Caco-2 (cell line): ENCODE results near the gene SPDYE6. TPM values are rescaled to one million over a fixed set of nuclear protein-coding genes. Genes with fewer than 3 reads are reported as not detected.
"Not testable (repeated sequence)": the region's sequence is repeated elsewhere in the genome, so short reads cannot be mapped to it uniquely, and the experiment has no call there.

ENCODE experiments used
- BruUV-seq: library from RNA; stranded (reverse); fragments of 400-500 nt; replicated peaks from 2 replicates; lab custom pipeline; 2021; lab: Mats Ljungman, UMichigan
- CTCF ChIA-PET: fragments of 300-600 bp; sonication (Branson Sonifier 250); formaldehyde crosslinking; loops from one replicate; lab custom pipeline; 2022; ENCODE audit warnings: antibody characterized with exemption; lab: Charles Lee
- POLR2A ChIA-PET: fragments of 300-600 bp; sonication (Branson Sonifier 250); formaldehyde crosslinking; loops from one replicate; lab custom pipeline; 2022; ENCODE audit warnings: antibody characterized with exemption; lab: Charles Lee
- DNase-seq, 2 experiments: peaks; one replicate each; pipeline versions ENCODE4 v3.0.0 to v3.0.0-alpha.2; 2020 to 2022
- H3K27me3 ChIP-seq: replicated peaks from 2 replicates; pipeline ENCODE4 v1.6.0; 2011; ENCODE audit warnings: low read length; ENCODE audit not compliant: control insufficient read depth, insufficient read depth
- H3K36me3 ChIP-seq: 2 replicates; pipeline ENCODE4 v1.5.1; 2011; ENCODE audit warnings: low read length; ENCODE audit not compliant: control insufficient read depth, insufficient read depth
- H3K4me1 ChIP-seq: fragments of 250-450 bp; sonication (Bioruptor Pico); 2 replicates; pipeline ENCODE4 v1.5.1; 2020; ENCODE audit warnings: mild to moderate bottlenecking
- H3K4me3 ChIP-seq: 2 replicates; pipeline ENCODE4 v1.5.1; 2011; ENCODE audit warnings: low read depth, mild to moderate bottlenecking, control low read depth, low read length
- H3K9me3 ChIP-seq: fragments of 250-450 bp; sonication (Bioruptor Pico); 2 replicates; pipeline ENCODE4 v1.5.1; 2020; ENCODE audit warnings: mild to moderate bottlenecking, moderate library complexity
- H3K27ac Mint-ChIP-seq: one replicate; pipeline ENCODE4 v1.8.0; 2022; ENCODE audit warnings: mixed read lengths; ENCODE audit not compliant: unreplicated experiment
- H3K27me3 Mint-ChIP-seq: one replicate; pipeline ENCODE4 v1.8.0; 2022; ENCODE audit warnings: mixed read lengths; ENCODE audit not compliant: insufficient read depth, unreplicated experiment
- H3K36me3 Mint-ChIP-seq: one replicate; pipeline ENCODE4 v1.8.0; 2022; ENCODE audit warnings: mild to moderate bottlenecking, mixed read lengths; ENCODE audit not compliant: insufficient read depth, unreplicated experiment
- H3K4me1 Mint-ChIP-seq: one replicate; pipeline ENCODE4 v1.8.0; 2022; ENCODE audit warnings: low read depth, mixed read lengths; ENCODE audit not compliant: unreplicated experiment
- H3K4me3 Mint-ChIP-seq: one replicate; pipeline ENCODE4 v1.8.0; 2022; ENCODE audit warnings: mild to moderate bottlenecking, moderate library complexity, mixed read lengths; ENCODE audit not compliant: unreplicated experiment
- H3K9me3 Mint-ChIP-seq: one replicate; pipeline ENCODE4 v1.8.0; 2022; ENCODE audit warnings: mixed read lengths; ENCODE audit not compliant: unreplicated experiment
- intact Hi-C: fragments of 100-400 bp; cut with micrococcal nuclease; formaldehyde crosslinking; loops from one replicate; pipeline ENCODE4 v1.10.0; 2022; ENCODE audit not compliant: unreplicated experiment
- total RNA-seq: library from RNA; stranded (reverse); gene quantifications from 2 replicates; pipeline ENCODE4 v1.2.3, GENCODE V29; 2022
- TF ChIP-seq, protein P1 (sequence below), 2 experiments: fragments of 200-600 bp in 1 of 2; IDR thresholded peaks; 1 replicate in 1 of 2; 2 replicates in 1 of 2; pipeline versions ENCODE4 v1.5.1 to v1.8.0; 2011 to 2022; ENCODE audit warnings: antibody characterized with exemption in 1 of 2, control low read depth in 1 of 2, inconsistent platforms in 1 of 2, low read depth in 1 of 2, low read length in 1 of 2, mild to moderate bottlenecking in 1 of 2, moderate library complexity in 1 of 2; ENCODE audit not compliant: insufficient read depth in 1 of 2, severe bottlenecking in 1 of 2, unreplicated experiment in 1 of 2

Gene SPDYE6
- total RNA-seq, 1 experiment from 2014 or later = not detected

DNA sequence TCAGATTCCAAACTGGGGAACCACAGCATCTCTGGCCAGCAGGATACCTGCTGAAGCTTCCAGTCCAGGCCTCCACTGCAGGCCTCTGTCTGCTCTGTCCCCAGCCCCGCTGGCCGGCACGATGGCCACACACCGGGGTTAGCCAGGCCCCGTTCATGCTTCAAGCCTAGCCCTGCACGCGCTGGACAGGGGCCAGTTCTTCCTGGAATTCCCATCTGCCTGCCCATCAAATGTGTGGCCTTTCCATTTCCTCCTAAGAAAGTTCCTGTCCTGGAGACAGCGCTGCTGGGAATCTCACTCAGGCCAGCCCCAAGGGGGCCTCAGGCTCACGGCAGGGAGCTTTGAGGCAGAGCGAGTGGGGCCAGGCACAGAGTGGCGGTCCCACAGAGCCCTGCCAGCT is 51.6 kb downstream of the SPDYE6 start:
- H3K9me3 ChIP-seq = no peaks in the 10 kb centered on the region
- H3K27me3 ChIP-seq = no peaks in the 10 kb centered on the region
- H3K36me3 ChIP-seq = no peaks in the 10 kb centered on the region
- TF ChIP-seq, protein P1, sequence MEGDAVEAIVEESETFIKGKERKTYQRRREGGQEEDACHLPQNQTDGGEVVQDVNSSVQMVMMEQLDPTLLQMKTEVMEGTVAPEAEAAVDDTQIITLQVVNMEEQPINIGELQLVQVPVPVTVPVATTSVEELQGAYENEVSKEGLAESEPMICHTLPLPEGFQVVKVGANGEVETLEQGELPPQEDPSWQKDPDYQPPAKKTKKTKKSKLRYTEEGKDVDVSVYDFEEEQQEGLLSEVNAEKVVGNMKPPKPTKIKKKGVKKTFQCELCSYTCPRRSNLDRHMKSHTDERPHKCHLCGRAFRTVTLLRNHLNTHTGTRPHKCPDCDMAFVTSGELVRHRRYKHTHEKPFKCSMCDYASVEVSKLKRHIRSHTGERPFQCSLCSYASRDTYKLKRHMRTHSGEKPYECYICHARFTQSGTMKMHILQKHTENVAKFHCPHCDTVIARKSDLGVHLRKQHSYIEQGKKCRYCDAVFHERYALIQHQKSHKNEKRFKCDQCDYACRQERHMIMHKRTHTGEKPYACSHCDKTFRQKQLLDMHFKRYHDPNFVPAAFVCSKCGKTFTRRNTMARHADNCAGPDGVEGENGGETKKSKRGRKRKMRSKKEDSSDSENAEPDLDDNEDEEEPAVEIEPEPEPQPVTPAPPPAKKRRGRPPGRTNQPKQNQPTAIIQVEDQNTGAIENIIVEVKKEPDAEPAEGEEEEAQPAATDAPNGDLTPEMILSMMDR (IDR thresholded peaks at IDR 0.05; ENCODE audit: insufficient read depth in 1 of 2, low read depth in 1 of 2, low read length in 1 of 2, severe bottlenecking in 1 of 2, unreplicated experiment in 1 of 2) = no peak
- CTCF ChIA-PET = no interaction called here
- Mint-ChIP-seq H3K4me3 (no peak overlapping the region), H3K27me3 (no peaks in the 10 kb centered on the region), H3K9me3 (no peaks in the 10 kb centered on the region), H3K4me1 (no peaks in the 10 kb centered on the region), H3K36me3 (no peaks in the 10 kb centered on the region), H3K27ac (no peak overlapping the region)
- POLR2A ChIA-PET = no interaction called here
- 0 out of 2 replicates have a peak, but pooled peaks cover 3% of the 10 kb centered on the region for H3K4me1 ChIP-seq
- no TSS peak for BruUV-seq
- intact Hi-C loops = no loop called here
- DNase-seq = no peak
- no peak overlapping the region for H3K4me3 ChIP-seq

DNA sequence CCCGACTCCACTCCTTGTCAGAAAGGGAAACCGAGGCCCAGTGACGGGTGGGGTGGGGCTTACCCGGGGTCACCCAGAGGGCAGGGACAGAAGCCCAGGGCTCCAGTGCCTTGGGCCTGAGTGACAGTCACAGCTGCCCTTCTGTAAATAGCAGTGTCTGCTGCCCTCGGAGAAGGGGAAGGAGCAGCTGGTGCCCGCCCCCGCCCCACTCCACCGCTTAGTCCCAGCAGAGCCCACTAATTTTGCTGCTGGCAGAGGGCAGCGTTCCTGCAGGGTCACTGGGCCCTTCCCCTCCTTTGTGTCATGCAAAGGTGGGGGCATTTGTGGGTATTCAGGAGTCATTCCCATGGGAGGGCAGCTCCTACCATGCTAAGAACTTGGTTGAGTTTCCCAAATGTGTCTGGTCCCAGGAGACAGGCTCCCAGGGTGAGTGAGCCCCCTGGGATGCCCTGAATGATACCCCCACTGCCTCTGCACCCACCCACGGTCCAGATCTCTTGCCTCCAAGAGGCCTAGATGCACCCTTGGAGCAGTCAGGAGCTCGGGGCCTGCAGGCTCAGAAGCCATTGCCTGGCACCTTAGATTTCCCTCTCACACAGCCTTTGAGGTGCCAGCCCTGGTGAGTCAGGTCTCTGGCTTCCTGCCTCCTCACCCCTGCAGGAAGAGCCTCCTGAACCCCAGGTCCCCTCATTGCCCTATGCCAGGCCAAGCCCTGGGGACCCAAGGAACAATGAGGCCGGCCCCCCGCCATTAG is 52.4 kb downstream of the SPDYE6 start:
- Histone ChIP-seq H3K4me3 (no peak overlapping the region), H3K27me3 (no peaks in the 10 kb centered on the region), H3K36me3 (no peaks in the 10 kb centered on the region), H3K9me3 (no peaks in the 10 kb centered on the region), H3K4me1 (0 out of 2 replicates have a peak, but pooled peaks cover 3% of the 10 kb centered on the region)
- ChIA-PET CTCF (no interaction called here), POLR2A (no interaction called here)
- H3K27me3 Mint-ChIP-seq = no peaks in the 10 kb centered on the region
- H3K36me3 Mint-ChIP-seq = no peaks in the 10 kb centered on the region
- intact Hi-C loops = no loop called here
- H3K9me3 Mint-ChIP-seq = no peaks in the 10 kb centered on the region
- H3K4me3 Mint-ChIP-seq = no peak overlapping the region
- H3K4me1 Mint-ChIP-seq = no peaks in the 10 kb centered on the region
- no peak for DNase-seq
- TF ChIP-seq, protein P1 (IDR thresholded peaks at IDR 0.05; ENCODE audit: insufficient read depth in 1 of 2, low read depth in 1 of 2, low read length in 1 of 2, severe bottlenecking in 1 of 2, unreplicated experiment in 1 of 2) = no peak
- no peak overlapping the region for H3K27ac Mint-ChIP-seq
- BruUV-seq = no TSS peak

DNA sequence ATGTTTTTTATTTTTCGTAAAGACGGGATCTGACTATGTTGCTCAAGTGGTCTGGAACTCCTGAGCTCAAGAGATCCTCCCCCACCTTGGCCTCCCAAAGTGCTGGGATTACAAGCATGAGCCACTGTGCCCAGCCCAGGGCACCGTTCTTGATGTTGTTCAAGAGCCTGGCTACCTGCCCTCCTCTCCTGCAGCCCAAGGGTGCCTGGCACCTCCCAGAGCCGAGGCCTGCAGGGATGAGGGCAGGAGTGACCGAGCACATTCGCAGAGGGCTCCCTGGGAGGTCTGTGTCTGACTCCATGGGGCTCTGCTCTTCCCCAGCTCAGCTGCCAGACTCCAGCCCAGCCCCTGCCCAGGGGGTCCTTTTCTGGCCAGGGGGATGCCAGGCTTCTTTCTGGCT is 54.2 kb downstream of the SPDYE6 start:
- ChIA-PET CTCF (no interaction called here), POLR2A (no interaction called here)
- no peak overlapping the region for H3K27ac Mint-ChIP-seq
- TF ChIP-seq, protein P1 (IDR thresholded peaks at IDR 0.05; ENCODE audit: insufficient read depth in 1 of 2, low read depth in 1 of 2, low read length in 1 of 2, severe bottlenecking in 1 of 2, unreplicated experiment in 1 of 2) = no peak
- H3K36me3 Mint-ChIP-seq = no peaks in the 10 kb centered on the region
- Histone ChIP-seq H3K4me3 (no peak overlapping the region), H3K4me1 (0 out of 2 replicates have a peak, but pooled peaks cover 1% of the 10 kb centered on the region), H3K36me3 (no peaks in the 10 kb centered on the region), H3K27me3 (no peaks in the 10 kb centered on the region), H3K9me3 (no peaks in the 10 kb centered on the region)
- DNase-seq = no peak
- H3K9me3 Mint-ChIP-seq = no peaks in the 10 kb centered on the region
- no peak overlapping the region for H3K4me3 Mint-ChIP-seq
- no peaks in the 10 kb centered on the region for H3K4me1 Mint-ChIP-seq
- BruUV-seq = no TSS peak
- no peaks in the 10 kb centered on the region for H3K27me3 Mint-ChIP-seq
- intact Hi-C loops = no loop called here

DNA sequence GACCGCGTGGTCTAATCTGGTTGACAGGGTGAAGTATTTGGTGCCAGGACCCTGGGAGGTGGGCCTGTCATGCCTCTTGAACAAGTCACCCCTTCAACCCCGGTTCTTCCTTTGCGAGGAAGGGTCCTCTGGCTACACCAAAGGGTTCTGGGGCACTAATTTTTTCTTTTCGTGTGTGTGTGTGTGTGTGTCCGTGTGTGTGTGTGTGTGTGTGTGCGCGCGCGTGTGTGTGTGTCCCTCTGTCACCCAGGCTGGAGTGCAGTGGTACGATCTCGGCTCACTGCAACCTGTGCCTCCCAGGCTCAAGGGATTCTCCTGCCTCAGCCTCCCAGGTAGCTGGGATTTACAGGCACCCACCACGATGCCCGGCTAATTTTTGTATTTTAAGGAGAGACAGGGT is 54.9 kb downstream of the SPDYE6 start:
- H3K4me3 Mint-ChIP-seq, H3K9me3 ChIP-seq, DNase-seq, POLR2A ChIA-PET, H3K9me3 Mint-ChIP-seq, BruUV-seq, H3K36me3 ChIP-seq, H3K4me1 Mint-ChIP-seq, H3K27ac Mint-ChIP-seq, H3K4me3 ChIP-seq, H3K27me3 Mint-ChIP-seq, intact Hi-C loops, H3K36me3 Mint-ChIP-seq, H3K27me3 ChIP-seq, H3K4me1 ChIP-seq, CTCF ChIA-PET: not testable (repeated sequence)
